Left forelimb (tissue), 1 donor: ENCODE results near the gene AMH.

ENCODE experiments used
- DNase-seq: peaks from one replicate; pipeline ENCODE4 v3.0.0-alpha.2; 2018; ENCODE audit warnings: low spot score

Gene AMH

DNA sequence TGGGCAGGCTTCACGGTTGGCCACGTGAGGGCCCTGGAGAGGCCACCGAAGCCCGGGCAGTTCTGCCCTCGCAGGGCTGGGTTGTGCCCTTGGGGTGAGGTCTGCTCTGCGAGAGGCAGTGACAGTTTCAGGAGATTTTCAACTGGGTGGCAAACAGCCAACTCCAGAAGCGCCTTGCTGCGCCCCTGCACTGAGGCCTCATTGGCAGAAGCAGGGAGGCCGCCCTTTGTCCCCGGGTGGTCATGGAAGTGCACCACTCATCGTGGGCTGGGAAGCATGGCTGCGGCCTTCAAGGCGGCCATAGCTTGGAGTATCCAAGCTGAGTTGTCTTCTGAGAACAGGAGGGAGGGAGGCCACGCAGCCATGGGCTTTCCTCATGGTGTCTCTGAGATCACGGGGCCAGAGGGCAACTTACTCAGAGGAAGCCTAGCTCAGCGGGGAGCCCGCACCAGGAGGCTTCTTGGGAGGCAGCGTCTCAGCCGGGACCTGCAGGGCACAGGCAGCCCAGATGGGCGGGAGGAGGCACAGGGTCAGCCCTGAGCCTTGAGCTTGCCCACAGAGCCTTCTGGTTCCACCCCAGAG lies 27.8 kb upstream of the AMH start:
- DNase-seq, result no peak

DNA sequence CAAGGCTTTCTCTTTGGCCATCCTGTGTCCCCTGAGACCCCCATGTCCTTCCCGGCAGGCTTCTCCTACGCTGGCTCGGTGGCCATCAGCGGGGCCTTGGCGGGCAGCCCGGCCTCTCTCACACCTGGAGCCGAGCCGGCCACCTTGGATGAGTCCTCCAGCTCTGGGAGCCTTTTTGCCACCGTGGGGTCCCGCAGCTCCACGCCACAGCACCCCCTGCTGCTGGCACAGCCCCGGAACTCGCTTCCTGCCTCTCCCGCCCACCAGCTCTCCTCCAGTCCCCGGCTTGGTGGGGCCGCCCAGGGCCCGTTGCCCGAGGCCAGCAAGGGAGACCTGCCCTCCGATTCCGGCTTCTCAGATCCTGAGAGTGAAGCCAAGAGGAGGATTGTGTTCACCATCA lies 27.2 kb upstream of the AMH start:
- no peak for DNase-seq

- DNase-seq, result no peak
These were observed 25.7 kb upstream of the AMH start for GRCh38 chr19:2223391-2223790.

- no peak for DNase-seq
These were observed 25.2 kb upstream of the AMH start for GRCh38 chr19:2223959-2224358.

DNA sequence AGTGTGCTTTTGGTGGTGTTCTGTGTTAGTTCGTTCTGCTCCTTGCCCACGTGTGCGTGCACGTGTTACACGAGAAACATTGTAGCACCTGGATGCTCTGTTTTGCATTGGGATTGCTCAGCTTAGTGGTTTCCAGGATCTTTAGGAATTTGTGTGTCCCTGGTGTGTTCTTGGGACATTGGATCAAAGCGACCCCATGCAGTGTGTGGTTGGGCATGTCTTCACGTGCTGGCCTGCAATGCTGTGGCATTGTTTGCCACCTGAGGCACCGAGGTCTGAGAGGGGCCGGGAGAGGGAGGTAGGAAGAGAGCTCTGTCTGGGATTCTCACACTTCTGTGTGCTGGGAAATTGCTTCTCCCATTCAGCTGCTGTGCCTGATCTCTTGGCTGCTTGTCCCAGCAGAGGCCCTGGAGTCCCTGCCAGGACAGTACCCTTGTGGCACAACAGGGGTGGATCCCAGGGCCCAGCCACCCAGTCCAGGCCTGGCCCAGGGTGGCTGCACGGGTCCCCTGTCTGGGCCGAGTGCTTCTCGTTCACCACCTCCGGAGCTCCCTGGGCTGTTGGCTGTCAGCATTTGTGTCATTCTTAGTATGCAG lies 24.3 kb upstream of the AMH start:
- no peak for DNase-seq

- no peak for DNase-seq
These were observed 23.6 kb upstream of the AMH start for GRCh38 chr19:2225415-2226050.

GRCh38 chr19:2226051-2226839 lies 22.9 kb upstream of the AMH start:
- no peak for DNase-seq

DNA sequence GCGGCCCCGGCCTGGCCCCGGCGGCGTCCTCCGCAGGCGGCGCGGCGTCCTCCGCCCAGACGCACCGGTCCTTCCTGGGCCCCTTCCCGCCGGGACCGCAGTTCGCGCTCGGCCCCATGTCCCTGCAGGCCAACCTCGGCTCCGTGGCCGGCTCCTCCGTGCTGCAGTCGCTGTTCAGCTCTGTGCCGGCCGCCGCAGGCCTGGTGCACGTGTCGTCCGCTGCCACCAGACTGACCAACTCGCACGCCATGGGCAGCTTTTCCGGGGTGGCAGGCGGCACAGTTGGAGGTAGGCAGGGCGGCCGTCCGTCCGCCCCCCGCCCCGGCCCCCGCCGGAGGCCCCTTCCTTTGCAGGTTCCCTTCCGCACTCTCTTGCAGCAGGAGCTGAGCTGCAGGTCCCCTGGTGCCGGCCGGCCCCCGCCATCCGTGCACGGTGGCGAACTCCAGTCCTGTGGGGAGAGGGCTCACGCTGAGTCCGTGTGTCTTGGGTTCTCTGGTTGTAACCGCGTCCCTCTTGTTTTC lies 22.2 kb upstream of the AMH start:
- no peak for DNase-seq

- DNase-seq, result no peak
These were observed 21.5 kb upstream of the AMH start for GRCh38 chr19:2227415-2228156.

DNA sequence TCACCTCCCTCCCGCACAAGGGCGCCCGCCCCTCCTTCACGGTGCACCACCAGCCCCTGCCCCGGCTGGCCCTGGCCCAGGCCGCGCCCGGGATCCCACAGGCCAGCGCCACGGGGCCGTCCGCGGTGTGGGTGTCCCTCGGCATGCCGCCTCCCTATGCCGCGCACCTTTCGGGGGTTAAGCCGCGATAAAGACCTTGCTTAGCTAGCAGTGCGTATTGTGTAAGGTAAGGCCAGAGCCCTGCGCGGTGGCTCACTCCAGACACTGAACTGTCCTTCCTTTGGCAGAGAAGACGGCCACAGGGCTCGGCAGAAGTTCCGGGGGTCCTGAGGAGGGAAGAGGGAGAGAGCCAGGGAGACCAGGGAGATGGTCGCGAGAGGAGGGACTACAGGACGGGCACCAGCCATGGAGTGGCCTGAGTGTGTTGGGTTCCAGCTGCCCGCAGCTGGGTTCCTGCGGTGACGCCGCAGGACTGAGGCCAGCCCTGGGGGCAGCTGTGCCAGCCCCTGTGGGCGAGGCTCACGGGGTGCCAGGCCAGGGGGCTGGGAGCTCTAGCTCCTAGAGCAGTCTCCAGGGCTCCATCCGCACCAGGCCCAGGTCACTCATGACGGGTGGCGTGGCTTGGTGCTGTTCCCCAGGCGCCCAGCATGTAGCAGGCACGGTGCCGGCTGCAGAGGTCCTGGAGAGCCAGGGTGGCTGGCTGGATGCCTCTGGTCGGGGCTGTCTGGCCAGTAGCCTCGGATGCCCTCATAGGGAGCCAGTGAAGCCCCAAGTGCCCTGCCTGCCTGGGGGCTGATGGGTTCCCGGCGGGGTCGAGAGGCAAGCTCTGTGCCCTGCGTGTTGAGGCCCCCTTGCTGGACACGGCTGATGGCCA lies 20.7 kb upstream of the AMH start:
- DNase-seq, result no peak

DNA sequence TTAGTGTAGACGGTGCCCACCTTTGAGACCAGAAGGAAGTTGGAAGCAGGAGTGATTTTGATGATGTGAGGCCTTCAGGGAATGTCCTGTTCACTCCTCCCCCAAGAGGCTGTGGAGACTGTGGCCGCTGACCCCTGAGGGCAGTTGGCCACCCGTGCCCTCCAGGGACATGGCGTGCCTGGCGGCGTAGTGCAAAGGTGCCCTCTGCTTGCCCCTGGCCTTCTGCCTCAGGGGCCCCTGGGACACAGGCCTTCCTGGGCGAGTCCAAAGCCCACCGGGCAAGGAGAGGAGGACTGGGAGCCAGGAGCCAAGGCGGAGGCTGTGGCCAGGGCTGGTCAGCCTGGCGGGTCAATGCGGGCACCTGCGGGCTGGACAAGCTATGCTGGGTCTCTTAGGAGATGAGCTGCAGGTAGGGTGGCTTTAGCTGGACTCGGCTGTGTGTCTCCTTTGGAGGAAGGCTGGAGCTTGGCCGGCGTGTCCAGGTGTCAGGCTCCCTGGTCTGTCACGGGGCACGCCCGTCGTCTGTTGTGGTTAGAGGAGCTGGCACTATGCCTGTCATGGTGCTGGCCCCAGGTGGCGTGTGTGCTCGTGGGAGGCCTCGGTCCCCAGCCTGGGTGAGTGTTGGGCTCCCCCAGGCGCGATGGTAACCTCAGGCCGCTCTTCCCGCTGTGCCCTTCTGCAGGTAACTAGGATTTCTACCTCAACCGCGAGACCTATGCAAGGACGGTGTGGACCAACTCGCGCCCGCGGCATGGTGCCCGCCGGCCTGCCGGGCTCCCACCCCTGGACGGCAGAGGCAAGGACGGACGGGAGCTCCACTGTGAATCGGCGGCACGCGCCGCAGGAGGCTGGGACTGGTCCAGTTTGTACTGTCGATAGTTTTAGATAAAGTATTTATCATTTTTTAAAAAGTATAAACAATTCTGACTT lies 19.8 kb upstream of the AMH start:
- DNase-seq, result no peak

- no peak for DNase-seq
These were observed 19.0 kb upstream of the AMH start for GRCh38 chr19:2230033-2230531.

DNA sequence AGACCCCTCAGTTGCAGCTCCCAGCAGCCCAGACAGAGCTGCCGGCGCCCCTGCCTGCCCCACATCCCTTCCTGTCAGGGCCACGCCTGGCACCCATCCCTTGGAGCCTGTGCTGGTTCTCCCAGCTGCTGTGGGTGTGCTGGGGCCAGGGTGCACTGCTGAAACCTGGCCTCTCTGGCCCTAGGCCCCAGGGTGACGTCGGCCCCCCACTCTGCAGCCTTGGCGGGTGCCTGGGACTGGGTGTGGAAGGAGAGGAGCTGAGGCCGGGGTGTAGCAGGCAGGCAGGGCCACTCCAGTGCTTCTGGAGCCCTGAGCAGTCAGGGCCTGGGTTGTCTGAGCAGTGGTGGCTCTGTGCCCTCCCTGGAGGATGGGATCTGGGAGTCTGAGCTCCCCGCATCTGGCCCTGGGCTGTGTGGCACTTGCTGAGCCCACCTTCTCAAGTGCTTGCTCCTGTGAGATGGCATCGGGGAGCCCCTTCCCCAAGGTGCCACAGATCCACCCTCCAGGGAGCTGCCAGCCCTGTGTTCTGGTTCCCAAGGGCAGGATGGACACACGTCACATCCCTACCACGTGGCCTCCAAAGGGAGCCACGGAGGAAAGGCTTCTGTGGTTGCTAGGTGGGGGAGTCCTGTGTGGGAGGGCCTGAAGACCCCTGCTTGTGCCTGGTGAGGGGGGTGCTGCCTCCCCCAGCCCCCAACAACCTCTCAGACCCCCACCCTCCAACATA lies 18.2 kb upstream of the AMH start:
- DNase-seq, result no peak

DNA sequence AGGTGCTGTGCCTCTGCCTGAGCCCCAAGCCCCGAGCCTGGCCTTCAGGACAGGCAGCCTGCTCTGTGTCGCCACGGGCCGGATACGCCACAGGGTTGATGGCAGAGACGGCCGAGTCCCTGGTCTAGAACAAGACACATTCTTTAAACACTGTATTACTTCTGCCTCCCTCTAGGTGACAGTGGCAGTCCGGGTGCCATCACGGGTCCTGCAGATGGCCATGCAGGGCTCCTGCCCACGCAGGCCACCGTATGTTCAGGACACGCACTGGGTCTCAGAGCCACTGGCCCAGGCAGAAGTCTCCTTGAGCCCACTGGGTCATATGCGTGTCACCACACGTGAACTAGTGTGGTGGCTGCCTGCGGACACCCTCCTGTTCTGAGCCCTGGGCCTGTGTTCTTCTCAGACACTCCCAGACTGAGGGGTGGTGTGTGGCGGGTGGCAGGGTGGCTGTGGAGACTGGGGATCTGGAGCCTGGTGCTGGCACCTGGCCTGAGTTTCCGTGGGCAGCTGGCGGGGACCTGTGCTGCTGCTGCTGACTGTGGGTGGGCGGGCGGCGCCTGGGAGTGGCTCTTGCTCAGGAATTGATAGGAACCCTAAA lies 17.4 kb upstream of the AMH start:
- DNase-seq, result no peak

DNA sequence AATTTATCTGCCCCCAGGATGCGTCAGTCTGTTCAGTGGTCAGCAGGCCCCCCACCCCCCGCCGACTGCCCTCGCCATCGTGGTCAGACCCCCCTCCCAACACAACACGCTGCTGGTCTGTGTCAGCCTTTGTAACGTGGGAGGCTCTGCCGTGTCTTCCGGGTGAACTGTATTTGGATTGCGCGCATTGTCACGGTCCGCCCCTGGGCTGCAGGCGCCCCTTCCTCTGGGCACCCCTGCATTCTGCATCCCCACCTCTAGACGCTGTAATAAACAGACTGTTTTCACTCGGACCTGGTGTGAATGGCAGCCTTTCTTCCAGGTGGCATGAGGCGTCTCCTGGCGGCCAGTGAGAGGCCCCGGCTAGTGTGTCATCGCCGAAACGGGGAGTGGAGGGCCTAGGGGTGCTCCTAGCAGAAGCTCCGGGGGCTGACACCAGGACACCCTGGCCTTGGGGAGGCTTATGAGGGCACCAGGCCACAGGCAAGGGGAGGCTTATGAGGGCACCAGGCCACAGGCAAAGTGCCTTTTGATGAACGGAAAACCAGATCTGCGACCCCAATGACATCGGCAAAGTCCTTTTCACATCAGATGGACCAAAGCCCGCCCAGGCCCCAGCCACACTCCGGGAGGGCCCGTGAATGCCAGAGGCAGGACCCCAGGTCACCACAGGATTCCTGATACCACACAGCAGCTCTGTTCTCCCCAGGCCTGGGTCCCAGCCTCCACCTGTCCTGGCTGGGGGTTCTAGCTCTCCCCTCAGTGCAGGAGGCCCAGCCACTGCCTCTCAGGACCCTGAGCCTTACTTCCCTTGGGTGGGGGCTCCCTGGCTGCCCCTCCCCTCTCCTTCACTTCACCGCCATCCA lies 16.6 kb upstream of the AMH start:
- DNase-seq, result no peak

DNA sequence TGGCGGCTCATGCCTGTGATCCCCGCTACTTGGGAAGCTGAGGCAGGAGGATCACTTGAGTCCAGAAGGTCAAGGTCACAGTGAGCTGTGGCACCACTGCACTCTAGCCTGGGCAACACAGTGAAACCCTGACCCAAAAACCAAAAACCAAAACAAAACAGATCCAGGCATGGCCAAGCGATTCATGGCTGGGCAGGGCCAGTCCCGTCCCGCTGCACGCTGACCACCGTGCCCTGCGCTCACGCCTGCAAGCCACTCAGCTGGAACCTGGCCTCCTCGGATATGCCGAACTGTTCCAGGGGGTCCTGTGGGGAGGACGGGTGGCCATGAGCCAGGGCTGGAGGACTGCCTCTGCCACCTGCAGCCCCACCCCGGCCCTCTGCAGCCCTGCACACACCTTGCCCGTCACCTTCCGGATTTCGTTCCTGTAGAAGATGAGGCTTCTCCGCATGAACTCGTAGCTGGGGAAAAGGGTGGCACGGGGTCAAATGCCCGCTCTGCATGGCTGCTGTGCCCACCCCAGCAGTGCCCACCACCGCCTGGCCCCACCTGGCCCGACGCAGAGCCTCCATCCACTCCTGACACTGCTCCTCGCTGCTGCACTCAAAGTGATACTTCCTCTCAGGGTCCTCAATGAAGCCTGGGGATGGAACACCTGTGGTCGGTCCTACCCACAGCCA lies 15.4 kb upstream of the AMH start:
- no peak for DNase-seq

DNA sequence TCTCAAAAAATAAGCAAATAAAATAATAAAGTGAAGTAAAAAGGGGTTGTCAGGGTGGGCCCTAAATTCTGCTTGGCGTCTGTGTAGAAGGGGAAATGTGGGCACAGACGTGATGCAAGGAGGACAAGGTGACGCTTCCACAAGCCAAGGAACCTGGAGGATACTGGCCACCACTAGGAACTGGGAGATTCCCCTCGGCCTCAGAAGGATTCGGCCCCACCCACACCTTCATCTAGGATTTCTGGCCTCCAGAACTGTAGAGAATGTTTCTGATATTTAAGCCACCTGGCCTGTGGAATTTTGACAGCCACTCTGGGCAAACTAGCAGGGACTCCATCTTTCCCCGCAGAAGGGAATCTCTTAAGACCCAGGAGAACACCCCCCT lies 14.1 kb upstream of the AMH start:
- no peak for DNase-seq
